Nephron progenitor cell (in vitro differentiated cells): ENCODE results near the gene CARD14.
A peak's percentile ranks its signal among the peaks of the same experiment; 100 is the strongest.
"Not testable (repeated sequence)": the region's sequence is repeated elsewhere in the genome, so short reads cannot be mapped to it uniquely, and the experiment has no call there.

Experiments
- DNase-seq: peaks from one replicate; pipeline ENCODE4 v3.0.0; 2021
- H3K27ac Mint-ChIP-seq: 2 replicates; pipeline ENCODE4 v1.8.0; 2021; ENCODE audit warnings: mild to moderate bottlenecking, moderate library complexity, mixed read lengths
- H3K27me3 Mint-ChIP-seq: 2 replicates; pipeline ENCODE4 v1.8.0; 2021; ENCODE audit warnings: mild to moderate bottlenecking, low read depth, mixed read lengths; ENCODE audit not compliant: poor library complexity
- H3K36me3 Mint-ChIP-seq: 2 replicates; pipeline ENCODE4 v1.8.0; 2021; ENCODE audit warnings: low read depth, mixed read lengths
- H3K4me1 Mint-ChIP-seq: 2 replicates; pipeline ENCODE4 v1.8.0; 2021; ENCODE audit warnings: mixed read lengths
- H3K4me3 Mint-ChIP-seq: 2 replicates; pipeline ENCODE4 v1.8.0; 2021; ENCODE audit warnings: mild to moderate bottlenecking, moderate library complexity, mixed read lengths
- H3K9me3 Mint-ChIP-seq: 2 replicates; pipeline ENCODE4 v1.8.0; 2021; ENCODE audit warnings: mild to moderate bottlenecking, moderate library complexity, mixed read lengths
- CTCF ChIP-seq: fragments of 200-600 bp; sonication (generic); IDR thresholded peaks from 2 replicates; pipeline ENCODE4 v1.5.0; 2021; ENCODE audit warnings: antibody characterized with exemption

The CARD14 gene

GRCh38 chr17:80153004-80153403 is 16.8 kb upstream of the CARD14 start:
- Mint-ChIP-seq H3K4me3 (no peak overlapping the region), H3K9me3 (peaks cover 42% of the 10 kb centered on the region), H3K4me1 (peaks cover 12% of the 10 kb centered on the region), H3K36me3 (peaks cover 17% of the 10 kb centered on the region), H3K27me3 (peaks cover 3% of the 10 kb centered on the region), H3K27ac (no peak overlapping the region)
- DNase-seq: no peak
- no peak for TF ChIP-seq CTCF

GRCh38 chr17:80154166-80154565 is 15.7 kb upstream of the CARD14 start:
- Mint-ChIP-seq H3K27ac (no peak overlapping the region), H3K4me3 (no peak overlapping the region), H3K27me3 (peaks cover 3% of the 10 kb centered on the region), H3K9me3 (peaks cover 42% of the 10 kb centered on the region), H3K36me3 (peaks cover 17% of the 10 kb centered on the region), H3K4me1 (peaks cover 1% of the 10 kb centered on the region)
- DNase-seq: no peak
- no peak for TF ChIP-seq CTCF

GRCh38 chr17:80155600-80155999 is 14.2 kb upstream of the CARD14 start:
- peaks cover 42% of the 10 kb centered on the region for H3K9me3 Mint-ChIP-seq
- peaks cover 15% of the 10 kb centered on the region for H3K4me1 Mint-ChIP-seq
- peak; percentile 25 for DNase-seq
- H3K36me3 Mint-ChIP-seq: peaks cover 17% of the 10 kb centered on the region
- H3K27ac Mint-ChIP-seq, H3K4me3 Mint-ChIP-seq, H3K27me3 Mint-ChIP-seq: not testable (repeated sequence)

- Mint-ChIP-seq H3K27me3 (peaks cover 5% of the 10 kb centered on the region), H3K9me3 (peaks cover 36% of the 10 kb centered on the region), H3K36me3 (peaks cover 17% of the 10 kb centered on the region), H3K4me3 (no peak overlapping the region), H3K27ac (no peak overlapping the region), H3K4me1 (peaks cover 30% of the 10 kb centered on the region)
- no peak for DNase-seq
- no peak for TF ChIP-seq CTCF
These were observed 11.0 kb upstream of the CARD14 start for GRCh38 chr17:80158846-80159245.

GRCh38 chr17:80160536-80160935 is 9.3 kb upstream of the CARD14 start:
- Mint-ChIP-seq H3K4me1 (peaks cover 30% of the 10 kb centered on the region), H3K27me3 (peaks cover 4% of the 10 kb centered on the region), H3K4me3 (peak overlapping the region; percentile 60), H3K36me3 (peaks cover 11% of the 10 kb centered on the region), H3K9me3 (peaks cover 25% of the 10 kb centered on the region), H3K27ac (peak overlapping the region; percentile 93)
- no peak for DNase-seq
- no peak for TF ChIP-seq CTCF

GRCh38 chr17:80163336-80163735 is 6.5 kb upstream of the CARD14 start:
- Mint-ChIP-seq H3K27me3 (peaks cover 4% of the 10 kb centered on the region), H3K4me3 (no peak overlapping the region), H3K36me3 (no peaks in the 10 kb centered on the region), H3K4me1 (peaks cover 34% of the 10 kb centered on the region), H3K9me3 (no peaks in the 10 kb centered on the region), H3K27ac (no peak overlapping the region)
- DNase-seq: no peak
- no peak for TF ChIP-seq CTCF
